ENCODE data around the gene CCDC97.

The CCDC97 gene

DNA sequence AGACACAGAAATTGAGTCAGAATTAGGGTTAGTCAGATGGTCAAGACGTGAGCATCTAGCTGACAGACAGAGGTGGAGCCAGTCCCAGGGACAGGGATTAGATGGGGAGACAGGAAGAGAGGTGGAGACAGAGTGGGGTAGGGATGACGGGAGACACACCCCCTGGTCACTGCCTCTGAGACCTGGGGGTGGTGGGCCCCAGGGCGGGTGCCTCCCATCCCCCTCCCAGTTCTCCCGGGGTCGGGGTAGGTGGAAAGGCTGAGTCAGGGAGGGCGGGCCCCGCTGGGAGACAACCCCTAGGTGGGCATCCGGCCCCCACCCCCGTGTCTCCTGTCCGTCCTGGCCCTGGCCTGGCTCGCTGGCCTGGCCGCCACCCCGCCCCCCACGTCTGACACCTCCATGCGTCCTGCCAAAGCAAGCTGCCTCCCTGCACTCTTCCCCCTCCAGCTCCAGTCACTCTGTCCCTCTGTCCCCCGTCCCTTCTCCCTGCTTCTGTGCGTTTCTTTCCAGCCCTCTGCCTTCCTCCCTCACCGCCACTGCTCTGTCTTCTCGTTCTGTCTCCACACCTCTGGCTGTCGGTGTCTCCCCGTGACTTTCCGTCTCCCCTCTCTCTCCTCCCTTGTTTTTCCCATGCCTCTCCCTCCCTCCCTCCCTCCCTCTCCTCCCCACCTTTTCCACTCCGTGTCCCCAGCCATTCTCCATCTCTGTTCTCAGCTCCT, 15.1 kb downstream of the CCDC97 start (continued):
- no peak for TF ChIP-seq ZNF843 (tag by site-specific recombination; IDR thresholded peaks at IDR 0.05)
- TF ChIP-seq, protein P1, sequence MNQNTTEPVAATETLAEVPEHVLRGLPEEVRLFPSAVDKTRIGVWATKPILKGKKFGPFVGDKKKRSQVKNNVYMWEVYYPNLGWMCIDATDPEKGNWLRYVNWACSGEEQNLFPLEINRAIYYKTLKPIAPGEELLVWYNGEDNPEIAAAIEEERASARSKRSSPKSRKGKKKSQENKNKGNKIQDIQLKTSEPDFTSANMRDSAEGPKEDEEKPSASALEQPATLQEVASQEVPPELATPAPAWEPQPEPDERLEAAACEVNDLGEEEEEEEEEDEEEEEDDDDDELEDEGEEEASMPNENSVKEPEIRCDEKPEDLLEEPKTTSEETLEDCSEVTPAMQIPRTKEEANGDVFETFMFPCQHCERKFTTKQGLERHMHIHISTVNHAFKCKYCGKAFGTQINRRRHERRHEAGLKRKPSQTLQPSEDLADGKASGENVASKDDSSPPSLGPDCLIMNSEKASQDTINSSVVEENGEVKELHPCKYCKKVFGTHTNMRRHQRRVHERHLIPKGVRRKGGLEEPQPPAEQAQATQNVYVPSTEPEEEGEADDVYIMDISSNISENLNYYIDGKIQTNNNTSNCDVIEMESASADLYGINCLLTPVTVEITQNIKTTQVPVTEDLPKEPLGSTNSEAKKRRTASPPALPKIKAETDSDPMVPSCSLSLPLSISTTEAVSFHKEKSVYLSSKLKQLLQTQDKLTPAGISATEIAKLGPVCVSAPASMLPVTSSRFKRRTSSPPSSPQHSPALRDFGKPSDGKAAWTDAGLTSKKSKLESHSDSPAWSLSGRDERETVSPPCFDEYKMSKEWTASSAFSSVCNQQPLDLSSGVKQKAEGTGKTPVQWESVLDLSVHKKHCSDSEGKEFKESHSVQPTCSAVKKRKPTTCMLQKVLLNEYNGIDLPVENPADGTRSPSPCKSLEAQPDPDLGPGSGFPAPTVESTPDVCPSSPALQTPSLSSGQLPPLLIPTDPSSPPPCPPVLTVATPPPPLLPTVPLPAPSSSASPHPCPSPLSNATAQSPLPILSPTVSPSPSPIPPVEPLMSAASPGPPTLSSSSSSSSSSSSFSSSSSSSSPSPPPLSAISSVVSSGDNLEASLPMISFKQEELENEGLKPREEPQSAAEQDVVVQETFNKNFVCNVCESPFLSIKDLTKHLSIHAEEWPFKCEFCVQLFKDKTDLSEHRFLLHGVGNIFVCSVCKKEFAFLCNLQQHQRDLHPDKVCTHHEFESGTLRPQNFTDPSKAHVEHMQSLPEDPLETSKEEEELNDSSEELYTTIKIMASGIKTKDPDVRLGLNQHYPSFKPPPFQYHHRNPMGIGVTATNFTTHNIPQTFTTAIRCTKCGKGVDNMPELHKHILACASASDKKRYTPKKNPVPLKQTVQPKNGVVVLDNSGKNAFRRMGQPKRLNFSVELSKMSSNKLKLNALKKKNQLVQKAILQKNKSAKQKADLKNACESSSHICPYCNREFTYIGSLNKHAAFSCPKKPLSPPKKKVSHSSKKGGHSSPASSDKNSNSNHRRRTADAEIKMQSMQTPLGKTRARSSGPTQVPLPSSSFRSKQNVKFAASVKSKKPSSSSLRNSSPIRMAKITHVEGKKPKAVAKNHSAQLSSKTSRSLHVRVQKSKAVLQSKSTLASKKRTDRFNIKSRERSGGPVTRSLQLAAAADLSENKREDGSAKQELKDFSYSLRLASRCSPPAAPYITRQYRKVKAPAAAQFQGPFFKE (tag by site-specific recombination; IDR thresholded peaks at IDR 0.05; ENCODE audit: borderline replicate concordance): no peak
- TF ChIP-seq ZNF473 (tag by site-specific recombination; IDR thresholded peaks at IDR 0.05): no peak
- peak; percentile 65 for TF ChIP-seq SP2 (tag by site-specific recombination; IDR thresholded peaks at IDR 0.05)
- no peak for TF ChIP-seq ZNF701 (tag by site-specific recombination; IDR thresholded peaks at IDR 0.05)
- TF ChIP-seq ZIC2 (tag by site-specific recombination; IDR thresholded peaks at IDR 0.05): peak; percentile 27
- TF ChIP-seq, protein P2, sequence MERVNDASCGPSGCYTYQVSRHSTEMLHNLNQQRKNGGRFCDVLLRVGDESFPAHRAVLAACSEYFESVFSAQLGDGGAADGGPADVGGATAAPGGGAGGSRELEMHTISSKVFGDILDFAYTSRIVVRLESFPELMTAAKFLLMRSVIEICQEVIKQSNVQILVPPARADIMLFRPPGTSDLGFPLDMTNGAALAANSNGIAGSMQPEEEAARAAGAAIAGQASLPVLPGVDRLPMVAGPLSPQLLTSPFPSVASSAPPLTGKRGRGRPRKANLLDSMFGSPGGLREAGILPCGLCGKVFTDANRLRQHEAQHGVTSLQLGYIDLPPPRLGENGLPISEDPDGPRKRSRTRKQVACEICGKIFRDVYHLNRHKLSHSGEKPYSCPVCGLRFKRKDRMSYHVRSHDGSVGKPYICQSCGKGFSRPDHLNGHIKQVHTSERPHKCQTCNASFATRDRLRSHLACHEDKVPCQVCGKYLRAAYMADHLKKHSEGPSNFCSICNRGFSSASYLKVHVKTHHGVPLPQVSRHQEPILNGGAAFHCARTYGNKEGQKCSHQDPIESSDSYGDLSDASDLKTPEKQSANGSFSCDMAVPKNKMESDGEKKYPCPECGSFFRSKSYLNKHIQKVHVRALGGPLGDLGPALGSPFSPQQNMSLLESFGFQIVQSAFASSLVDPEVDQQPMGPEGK (tag by site-specific recombination; IDR thresholded peaks at IDR 0.05): peak; percentile 47; the same call in 1 of the 2 replicates
- TF ChIP-seq ZNF423 (tag by site-specific recombination; IDR thresholded peaks at IDR 0.05): no peak
- TF ChIP-seq ZNF629 (tag by site-specific recombination; IDR thresholded peaks at IDR 0.05): no peak
- TF ChIP-seq SP7 (tag by site-specific recombination; IDR thresholded peaks at IDR 0.05): peak; percentile 90
- peak; percentile 88 for TF ChIP-seq ZFHX2 (tag by site-specific recombination; conservative IDR thresholded peaks at IDR 0.05)
- TF ChIP-seq, protein P3, sequence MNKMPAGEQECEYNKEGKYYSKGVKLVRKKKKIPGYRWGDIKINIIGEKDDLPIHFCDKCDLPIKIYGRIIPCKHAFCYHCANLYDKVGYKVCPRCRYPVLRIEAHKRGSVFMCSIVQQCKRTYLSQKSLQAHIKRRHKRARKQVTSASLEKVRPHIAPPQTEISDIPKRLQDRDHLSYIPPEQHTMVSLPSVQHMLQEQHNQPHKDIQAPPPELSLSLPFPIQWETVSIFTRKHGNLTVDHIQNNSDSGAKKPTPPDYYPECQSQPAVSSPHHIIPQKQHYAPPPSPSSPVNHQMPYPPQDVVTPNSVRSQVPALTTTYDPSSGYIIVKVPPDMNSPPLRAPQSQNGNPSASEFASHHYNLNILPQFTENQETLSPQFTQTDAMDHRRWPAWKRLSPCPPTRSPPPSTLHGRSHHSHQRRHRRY (tag by site-specific recombination; IDR thresholded peaks at IDR 0.05): no peak
- TF ChIP-seq WT1 (tag by site-specific recombination; IDR thresholded peaks at IDR 0.05): peak; percentile 41
- peak; percentile 82 for TF ChIP-seq GLIS1 (tag by site-specific recombination; IDR thresholded peaks at IDR 0.05)
- TF ChIP-seq ZNF37A (tag by site-specific recombination; IDR thresholded peaks at IDR 0.05): no peak
- TF ChIP-seq ZFP69B (tag by site-specific recombination; IDR thresholded peaks at IDR 0.05): peak; percentile 96
- peak; percentile 95 for TF ChIP-seq GLIS2 (tag by site-specific recombination; IDR thresholded peaks at IDR 0.05)
- no peak for TF ChIP-seq ZNF404 (tag by site-specific recombination; IDR thresholded peaks at IDR 0.05)
- TF ChIP-seq ZNF600 (tag by site-specific recombination; IDR thresholded peaks at IDR 0.05): peak; percentile 86
- peak; percentile 80 for TF ChIP-seq ZNF366 (tag by site-specific recombination; conservative IDR thresholded peaks at IDR 0.05)
- TF ChIP-seq, protein P4, sequence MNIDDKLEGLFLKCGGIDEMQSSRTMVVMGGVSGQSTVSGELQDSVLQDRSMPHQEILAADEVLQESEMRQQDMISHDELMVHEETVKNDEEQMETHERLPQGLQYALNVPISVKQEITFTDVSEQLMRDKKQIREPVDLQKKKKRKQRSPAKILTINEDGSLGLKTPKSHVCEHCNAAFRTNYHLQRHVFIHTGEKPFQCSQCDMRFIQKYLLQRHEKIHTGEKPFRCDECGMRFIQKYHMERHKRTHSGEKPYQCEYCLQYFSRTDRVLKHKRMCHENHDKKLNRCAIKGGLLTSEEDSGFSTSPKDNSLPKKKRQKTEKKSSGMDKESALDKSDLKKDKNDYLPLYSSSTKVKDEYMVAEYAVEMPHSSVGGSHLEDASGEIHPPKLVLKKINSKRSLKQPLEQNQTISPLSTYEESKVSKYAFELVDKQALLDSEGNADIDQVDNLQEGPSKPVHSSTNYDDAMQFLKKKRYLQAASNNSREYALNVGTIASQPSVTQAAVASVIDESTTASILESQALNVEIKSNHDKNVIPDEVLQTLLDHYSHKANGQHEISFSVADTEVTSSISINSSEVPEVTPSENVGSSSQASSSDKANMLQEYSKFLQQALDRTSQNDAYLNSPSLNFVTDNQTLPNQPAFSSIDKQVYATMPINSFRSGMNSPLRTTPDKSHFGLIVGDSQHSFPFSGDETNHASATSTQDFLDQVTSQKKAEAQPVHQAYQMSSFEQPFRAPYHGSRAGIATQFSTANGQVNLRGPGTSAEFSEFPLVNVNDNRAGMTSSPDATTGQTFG (tag by site-specific recombination; IDR thresholded peaks at IDR 0.05; ENCODE audit: borderline replicate concordance): no peak
